Cardiac fibroblast (primary cell): ENCODE measurements around the gene MBOAT2.

Source experiments
- DNase-seq, 2 donors: peaks; one replicate each; pipeline versions ENCODE4 v3.0.0 to v3.0.0-alpha.2; 2010; ENCODE audit warnings: low read depth in 2 of 2
- H3K4me3 ChIP-seq, 2 donors: replicated peaks in 1 of 2; 1 replicate in 1 of 2; 2 replicates in 1 of 2; pipeline ENCODE4 v1.5.1; 2011; ENCODE audit warnings: low read depth in 2 of 2, low read length in 2 of 2, mild to moderate bottlenecking in 2 of 2, moderate library complexity in 1 of 2
- TF ChIP-seq, protein P1 (sequence below): IDR thresholded peaks from one replicate; pipeline ENCODE4 v1.5.1; 2011; ENCODE audit warnings: low read depth, mild to moderate bottlenecking, low read length, inconsistent platforms

MBOAT2 gene

DNA sequence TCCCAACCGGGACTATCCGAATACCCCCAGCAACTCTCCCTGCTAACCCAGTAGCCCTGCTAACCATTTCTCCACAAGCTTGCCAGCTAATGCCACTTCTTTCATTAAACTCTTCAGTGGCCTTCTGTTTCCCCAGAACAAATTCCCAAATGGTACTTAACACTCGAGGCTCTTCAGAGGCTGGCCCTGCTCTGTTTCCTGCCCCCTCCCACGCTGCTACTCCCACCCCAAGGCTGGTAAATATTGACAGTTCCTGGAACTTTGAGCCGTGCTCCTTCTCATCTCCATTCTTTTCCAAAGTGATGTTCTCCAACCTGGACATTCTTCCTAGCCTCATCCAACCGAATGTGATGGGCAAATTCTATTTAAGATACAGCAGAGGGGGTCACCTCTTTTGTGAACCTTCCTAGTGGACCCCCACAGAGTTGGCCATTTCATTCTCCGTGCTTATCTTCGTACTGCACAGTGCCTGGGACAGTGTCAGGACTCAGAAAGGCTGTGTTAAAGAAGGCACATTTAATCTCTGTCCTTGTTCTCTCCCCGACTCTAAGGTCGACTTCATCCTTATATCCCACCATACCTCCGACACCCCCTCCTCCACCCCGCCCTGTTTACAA lies 162.9 kb downstream of the MBOAT2 start:
- TF ChIP-seq, protein P1, sequence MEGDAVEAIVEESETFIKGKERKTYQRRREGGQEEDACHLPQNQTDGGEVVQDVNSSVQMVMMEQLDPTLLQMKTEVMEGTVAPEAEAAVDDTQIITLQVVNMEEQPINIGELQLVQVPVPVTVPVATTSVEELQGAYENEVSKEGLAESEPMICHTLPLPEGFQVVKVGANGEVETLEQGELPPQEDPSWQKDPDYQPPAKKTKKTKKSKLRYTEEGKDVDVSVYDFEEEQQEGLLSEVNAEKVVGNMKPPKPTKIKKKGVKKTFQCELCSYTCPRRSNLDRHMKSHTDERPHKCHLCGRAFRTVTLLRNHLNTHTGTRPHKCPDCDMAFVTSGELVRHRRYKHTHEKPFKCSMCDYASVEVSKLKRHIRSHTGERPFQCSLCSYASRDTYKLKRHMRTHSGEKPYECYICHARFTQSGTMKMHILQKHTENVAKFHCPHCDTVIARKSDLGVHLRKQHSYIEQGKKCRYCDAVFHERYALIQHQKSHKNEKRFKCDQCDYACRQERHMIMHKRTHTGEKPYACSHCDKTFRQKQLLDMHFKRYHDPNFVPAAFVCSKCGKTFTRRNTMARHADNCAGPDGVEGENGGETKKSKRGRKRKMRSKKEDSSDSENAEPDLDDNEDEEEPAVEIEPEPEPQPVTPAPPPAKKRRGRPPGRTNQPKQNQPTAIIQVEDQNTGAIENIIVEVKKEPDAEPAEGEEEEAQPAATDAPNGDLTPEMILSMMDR: no peak
- no peak for DNase-seq
- no peak overlapping the region for H3K4me3 ChIP-seq

DNA sequence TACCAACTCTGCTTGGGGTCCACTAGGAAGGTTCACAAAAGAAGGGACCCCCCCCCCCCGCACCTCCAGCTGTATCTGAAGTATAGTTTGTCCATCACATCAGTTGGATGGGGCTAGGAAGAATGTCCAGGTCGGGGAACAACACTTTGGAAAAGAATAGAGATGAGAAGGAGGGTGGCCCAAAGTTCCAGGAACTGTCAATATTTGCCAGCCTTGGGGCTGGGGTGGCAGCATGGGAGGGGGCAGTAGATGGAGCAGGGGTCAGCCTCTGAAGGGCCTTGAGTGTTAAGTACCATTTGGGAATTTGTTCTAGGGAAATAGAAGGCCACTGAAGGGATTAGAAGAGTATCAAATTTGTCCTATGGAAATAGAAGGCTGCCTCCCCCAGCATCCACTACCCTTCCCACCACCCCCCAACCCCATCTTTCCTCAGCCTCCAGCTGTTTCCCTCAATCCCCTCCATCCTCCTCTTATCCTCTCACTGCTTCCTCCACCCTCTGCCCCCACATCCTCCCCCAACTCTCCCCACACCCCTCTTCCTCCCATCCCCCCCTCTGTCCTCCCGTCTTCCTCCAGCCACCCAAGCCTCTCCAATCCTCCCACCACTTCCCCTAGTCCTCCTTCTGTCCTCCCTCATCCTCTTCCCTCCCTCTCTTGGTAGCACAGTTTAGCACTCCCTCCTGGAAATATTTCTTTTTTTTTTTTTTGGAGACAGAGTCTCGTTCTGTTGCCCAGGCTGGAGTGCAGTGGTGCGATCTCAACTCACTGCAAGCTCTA lies 164.1 kb downstream of the MBOAT2 start:
- H3K4me3 ChIP-seq: no peak overlapping the region
- TF ChIP-seq, protein P1: no peak
- no peak for DNase-seq

DNA sequence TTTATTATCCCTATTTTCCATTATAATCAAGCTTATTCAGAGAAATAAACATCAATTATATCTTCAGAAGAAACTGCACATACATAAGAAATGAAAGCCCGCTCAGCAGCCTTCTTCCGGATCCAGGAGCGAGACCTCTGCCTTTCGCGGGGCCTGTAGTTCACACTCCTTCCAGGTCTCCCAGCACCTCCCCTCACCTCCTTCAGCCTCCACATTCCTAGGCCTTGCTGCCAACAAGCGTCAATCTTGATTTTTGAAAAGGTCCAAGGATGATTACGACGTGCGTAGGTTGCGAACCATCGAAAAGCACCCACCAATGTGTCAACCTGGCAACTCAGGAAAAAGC lies 165.7 kb downstream of the MBOAT2 start:
- no peak for DNase-seq
- peak overlapping the region in 1 of 2 donors; percentile 14 for H3K4me3 ChIP-seq
- TF ChIP-seq, protein P1: no peak

DNA sequence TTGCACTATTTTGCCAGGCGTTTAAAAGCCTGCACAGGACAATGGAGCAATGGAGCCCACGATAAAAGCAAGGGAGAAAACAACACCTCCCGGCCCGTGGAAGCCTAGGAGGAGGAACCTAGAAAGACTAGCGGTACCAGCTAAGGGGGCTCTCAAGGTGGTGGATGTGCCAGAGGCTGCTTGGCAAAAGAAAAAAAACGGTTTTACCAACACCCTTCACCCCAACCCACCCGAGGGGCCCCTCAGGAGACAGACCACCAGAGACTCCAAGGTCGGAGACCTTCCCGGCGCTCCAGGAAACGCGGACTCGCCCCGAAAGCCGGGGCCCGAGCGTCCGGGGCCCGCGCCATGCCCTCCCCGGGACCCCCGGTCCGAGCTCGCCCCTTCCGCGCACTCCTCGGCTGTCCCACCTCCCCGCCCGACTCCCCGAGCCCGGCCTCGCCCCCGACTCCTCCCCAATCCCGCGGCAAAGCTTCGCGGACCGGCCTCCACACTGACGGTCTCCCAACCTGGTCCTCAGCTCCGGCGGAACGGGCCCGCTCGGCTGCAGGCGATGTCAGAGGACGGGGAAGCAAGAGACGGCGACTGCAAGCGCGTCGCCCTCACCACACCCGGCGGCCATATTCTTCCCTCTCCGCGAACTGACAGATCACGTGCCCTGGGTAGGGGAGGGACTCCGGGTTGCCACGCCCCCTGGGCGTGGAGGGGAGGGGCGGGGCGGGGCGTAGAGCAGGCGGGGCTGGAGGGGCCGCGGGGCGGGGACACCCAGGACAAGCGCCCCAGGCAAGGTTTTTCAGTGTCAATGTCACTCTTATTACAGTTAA lies 166.3 kb downstream of the MBOAT2 start, which contains the start of gene KIDINS220:
Gene KIDINS220, minus strand, starts transcription at position 643 of the 824 bp plus-strand sequence. CDS start 10,520 bp downstream, outside the sequence.
- TF ChIP-seq, protein P1: no peak
- peak; percentile 84 to 88 for DNase-seq
- H3K4me3 ChIP-seq: peak within 1 kb of the TSS; percentile 97 to 99

DNA sequence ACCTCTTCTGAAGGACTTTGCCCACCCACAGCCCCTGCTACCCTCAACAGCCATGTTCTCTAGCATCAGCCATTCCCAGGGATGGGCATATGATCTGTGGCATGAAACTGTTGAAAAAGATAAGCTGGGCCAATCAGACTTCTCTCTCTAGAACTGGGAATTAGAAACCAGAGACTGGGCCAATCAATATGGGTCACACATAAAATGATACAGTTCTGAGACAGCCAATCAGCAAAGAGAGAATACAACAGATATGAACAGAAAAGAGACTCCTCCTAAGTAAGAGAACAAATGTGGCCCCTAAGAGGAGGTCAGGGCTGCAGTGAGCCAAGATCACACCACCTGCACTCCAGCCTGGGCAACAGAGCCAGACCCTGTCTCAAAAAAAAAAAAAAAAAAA lies 168.2 kb downstream of the MBOAT2 start:
- no peak for DNase-seq
- TF ChIP-seq, protein P1: no peak
- H3K4me3 ChIP-seq: no peak overlapping the region

DNA sequence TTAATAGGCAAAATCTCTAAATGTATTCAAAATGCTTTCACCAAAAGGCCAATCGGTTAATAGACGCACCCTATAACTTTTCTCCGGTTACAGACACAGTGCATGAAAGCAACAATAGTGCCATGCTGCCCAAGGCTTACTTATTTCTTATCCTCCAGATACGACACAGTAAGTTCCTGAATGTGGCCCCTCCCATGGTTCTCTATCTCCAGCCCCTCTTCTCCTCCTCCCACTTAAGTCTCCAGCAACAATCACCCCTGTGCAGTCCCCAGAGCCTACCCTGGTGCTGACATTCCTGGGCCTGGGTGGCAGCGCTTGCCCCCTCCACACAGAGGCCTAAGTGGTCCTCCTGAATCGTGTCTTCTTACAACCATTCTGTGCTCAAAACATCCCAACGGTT lies 169.6 kb downstream of the MBOAT2 start:
- no peak for DNase-seq
- TF ChIP-seq, protein P1: no peak
- no peak overlapping the region for H3K4me3 ChIP-seq
